ENCODE measurements around the gene EFCAB8.

DNA sequence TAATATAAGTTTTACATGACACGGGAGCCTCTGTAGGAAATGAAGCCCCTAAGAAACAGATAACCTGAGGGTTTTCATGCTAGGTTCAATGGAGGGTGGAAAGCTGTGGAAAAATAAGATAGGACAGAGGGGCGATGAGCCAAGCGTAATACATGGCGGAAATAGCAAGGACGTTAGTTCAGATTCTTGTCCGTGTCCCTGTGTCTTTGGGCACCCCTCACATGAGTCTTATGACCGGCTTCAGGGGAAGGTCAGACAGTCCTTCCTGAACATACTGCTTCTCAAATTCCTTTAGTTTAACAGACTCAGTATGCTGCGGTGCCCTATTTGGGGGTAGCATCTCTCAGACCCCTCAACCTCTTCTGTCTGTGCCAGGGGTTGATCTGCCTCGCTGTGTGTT lies 20.8 kb downstream of the EFCAB8 start:
- no peak for TF ChIP-seq POLR2AphosphoS5 (IDR thresholded peaks at IDR 0.05; ENCODE audit: insufficient read depth in 1 of 2, low read depth in 1 of 2)
- TF ChIP-seq, protein P1, sequence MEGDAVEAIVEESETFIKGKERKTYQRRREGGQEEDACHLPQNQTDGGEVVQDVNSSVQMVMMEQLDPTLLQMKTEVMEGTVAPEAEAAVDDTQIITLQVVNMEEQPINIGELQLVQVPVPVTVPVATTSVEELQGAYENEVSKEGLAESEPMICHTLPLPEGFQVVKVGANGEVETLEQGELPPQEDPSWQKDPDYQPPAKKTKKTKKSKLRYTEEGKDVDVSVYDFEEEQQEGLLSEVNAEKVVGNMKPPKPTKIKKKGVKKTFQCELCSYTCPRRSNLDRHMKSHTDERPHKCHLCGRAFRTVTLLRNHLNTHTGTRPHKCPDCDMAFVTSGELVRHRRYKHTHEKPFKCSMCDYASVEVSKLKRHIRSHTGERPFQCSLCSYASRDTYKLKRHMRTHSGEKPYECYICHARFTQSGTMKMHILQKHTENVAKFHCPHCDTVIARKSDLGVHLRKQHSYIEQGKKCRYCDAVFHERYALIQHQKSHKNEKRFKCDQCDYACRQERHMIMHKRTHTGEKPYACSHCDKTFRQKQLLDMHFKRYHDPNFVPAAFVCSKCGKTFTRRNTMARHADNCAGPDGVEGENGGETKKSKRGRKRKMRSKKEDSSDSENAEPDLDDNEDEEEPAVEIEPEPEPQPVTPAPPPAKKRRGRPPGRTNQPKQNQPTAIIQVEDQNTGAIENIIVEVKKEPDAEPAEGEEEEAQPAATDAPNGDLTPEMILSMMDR (IDR thresholded peaks at IDR 0.05), result no peak

Data from vagina (tissue), 2 donors.